DMS153 (cell line): Measurements from ENCODE around the gene ADK.

Experiments used
- DNase-seq: peaks from one replicate; lab custom pipeline; 2025; lab: John Stamatoyannopoulos, UW

ADK gene

DNA sequence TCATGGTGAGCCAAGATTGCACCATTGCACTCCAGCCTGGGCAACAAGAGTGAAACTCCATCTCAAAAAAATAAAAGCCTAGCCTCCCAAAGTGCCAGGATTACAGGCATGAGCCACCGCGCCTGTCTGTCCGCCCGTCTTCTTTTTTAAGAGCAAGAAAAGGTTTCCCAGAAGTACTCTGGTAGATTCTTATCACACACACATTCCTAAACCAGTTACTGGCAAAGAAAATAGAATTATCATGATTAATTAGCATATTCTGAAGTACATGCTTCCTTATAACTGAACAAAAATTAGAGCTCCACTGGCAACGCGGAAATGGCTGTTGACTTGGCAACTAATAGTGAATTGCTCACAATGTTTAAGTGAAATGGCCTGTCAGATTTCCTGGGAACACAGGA is 87.0 kb downstream of the ADK start:
- DNase-seq, result no peak

DNA sequence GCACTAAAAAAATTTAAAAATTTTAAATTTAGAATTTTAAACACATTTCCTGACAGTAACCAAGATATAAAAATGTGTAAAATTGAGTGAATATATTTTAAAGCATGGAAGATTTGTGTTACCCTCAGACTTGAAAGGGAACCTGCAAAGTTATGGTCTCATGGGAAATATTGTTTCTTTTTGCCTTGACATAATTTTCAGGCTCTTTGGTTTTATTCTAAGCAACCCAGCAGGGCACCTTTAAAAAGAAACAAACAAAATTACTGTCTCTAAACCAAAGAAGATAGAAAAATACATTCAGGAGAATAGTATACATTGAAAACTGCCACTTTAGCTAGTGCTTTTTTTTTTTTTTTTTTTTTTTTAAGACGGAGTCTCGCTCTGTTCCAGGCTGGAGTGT is 87.5 kb downstream of the ADK start:
- no peak for DNase-seq

DNA sequence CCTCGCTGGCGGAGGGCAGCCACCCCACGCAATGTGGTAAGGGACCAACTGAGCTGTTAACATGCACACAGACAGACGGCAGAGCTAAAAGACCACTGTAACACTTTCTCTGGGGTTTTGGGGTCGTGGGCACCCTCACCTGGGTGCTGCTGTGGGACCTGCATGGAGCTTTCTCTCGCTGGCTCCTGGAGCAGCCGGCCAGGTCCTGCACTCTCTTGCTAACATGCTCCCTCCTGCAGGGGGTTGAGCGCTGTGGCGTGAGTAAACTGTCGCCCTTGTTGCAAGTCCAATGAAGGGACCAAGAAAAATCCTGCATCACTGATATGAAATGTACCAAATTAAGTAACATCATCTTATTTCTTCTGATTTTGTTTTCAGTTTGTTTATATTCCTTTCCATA is 92.0 kb downstream of the ADK start:
- no peak for DNase-seq

DNA sequence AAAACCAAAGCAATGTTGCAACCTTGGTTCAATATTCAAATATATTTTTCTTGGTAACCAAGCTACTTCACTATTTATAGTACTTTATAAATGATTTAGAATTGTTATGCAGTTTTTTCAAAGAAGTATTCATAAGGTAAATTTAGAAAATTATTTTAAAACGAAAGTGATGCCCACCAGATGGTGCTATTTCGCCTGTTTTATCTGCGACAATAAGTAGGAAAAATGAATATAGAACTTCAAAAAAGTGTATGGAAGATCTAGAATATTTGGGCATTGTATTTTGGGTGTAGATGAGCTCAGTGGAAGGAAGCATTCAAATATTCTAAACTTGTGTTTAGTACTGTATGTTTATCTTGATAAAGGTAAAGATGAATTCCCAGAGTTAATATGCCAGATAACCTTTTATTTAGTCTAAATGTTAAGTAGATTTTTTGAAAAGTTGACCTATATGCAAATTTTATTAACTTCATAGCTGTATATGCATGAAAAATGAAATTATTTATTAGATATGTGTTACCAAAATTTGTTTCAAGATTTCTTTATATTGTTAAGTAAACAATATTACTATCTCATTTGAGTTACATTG is 93.2 kb downstream of the ADK start:
- peak; percentile 10 for DNase-seq

DNA sequence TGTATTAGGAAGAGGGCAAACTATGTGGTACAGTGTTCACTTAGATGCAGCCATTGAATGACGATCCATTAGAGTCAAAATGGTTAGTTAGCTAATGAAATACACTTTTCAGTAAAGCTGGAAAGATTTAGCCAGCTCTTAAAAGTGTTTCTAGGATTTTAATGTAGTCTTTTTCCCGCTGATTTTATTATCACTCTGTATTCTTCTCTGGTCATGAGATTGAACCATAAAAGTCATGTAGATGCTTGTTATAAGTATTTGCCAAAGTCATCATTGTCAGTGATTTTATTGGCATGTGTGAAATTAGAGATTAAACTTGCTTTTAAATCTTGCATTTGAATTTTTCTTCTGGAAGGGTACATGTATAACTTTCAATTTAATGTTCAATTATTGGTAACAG is 93.8 kb downstream of the ADK start:
- DNase-seq, result no peak

DNA sequence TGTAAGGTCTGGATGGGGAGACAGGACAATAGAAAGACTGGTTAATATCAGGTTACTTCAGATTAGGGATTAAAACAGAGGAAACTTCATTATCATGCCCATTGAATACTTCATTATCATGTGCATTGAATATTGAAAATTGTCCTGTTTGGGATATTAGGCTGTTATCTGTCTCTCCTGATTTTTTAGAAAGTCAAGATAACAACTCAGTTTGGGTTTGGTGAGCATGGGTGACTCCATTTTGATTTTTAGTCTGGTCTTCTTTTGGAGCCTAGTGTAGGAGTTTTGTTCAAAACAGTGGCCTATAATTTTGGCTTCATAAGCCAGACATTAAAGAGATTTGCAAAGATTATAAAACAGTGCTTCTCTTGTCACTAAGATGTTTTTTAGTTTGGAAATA is 95.5 kb downstream of the ADK start:
- DNase-seq, result no peak

DNA sequence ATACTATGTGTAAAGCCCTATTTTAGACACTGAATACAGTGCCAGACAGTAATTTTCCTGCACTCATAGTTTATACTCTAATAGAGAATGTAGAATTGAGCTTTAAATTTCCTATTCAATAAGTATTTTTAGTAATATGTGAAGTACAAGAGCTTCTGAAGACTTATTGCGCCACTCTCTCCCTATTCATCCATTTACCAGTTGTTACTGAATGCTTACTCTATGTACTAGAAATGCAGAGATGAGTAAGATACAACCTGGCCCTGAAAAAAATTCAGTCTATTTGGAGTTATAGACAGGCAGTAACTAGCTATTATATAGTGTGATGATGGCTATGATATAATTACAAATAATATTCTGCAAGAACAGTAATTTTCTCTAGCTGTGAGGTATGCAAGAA is 98.8 kb downstream of the ADK start:
- no peak for DNase-seq

DNA sequence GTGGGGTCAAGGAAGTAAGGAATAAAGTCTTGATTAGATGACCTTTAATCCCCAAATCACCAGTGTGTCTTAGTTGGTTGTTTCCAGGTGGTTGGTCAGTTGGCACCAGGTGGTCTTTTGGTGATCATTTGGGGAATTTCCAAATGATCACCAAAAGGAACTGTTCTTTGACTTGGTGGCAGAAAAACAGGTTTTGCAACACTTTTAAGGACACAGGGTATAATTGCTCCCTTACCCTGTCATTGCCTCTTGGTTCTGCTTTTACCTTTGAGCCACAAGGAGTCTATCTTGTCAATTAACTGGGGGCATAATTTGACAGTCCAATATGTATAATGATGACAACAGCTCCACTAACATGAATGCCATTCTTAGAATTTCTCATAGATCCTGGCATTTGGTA is 104.2 kb downstream of the ADK start:
- no peak for DNase-seq

DNA sequence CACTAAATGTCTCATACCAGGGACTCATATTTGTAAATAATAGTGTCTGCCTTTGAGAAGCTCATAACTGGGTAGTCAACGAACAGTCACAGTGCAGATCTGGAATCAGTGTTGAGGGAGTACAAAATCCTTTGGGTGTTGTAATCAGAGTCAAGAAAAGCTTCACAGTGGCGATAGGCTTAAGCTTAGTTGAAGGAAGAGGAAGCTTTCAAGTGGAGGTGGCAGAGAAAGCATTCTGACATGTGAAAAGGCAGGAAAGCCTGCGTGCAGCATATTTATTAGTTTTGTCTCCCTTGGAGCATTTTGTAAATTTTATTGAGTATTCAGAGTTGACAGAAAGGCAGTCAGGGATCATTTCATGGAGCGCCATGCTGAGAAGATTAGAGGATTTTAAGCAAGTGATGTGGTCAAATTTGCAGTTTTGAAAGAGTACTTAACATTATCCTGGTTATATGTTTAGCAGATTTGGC is 104.9 kb downstream of the ADK start:
- DNase-seq, result no peak

DNA sequence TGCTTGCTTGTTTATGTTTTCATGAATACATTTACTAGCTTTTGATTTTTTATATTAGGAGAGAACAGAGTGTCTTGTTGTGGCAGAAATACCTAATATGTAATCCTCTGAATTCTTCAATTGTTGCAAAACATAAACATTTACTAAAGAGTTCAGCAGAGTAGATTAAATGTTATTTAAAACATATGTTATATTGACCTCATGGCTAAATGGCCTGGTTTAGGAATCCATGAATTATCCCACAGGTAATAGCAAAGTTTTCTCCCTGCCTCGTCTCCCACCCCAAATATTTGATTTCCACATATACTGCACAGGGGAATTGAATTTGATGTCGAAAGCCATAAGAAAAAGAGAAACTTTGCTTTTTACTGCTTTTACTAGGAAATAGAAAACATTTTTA is 111.8 kb downstream of the ADK start:
- DNase-seq, result no peak

DNA sequence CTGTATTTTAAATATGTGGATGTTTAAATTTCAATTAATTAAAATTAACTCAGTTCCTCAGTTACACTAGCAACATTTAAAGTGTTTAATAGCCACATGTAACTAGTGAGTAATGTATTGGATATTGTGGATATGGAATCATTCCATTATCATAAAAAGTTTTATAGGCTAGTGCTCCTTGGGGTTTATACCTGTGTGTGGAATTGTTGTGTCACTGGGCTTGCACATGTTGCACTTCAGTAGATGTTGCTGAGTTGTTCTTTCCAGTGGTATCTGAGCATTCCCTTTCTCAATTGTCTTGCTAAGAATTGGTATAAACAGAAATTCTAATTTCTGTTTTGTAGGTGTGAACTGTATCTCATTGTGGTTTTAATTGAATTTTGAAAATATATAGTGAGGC is 113.0 kb downstream of the ADK start:
- no peak for DNase-seq

DNA sequence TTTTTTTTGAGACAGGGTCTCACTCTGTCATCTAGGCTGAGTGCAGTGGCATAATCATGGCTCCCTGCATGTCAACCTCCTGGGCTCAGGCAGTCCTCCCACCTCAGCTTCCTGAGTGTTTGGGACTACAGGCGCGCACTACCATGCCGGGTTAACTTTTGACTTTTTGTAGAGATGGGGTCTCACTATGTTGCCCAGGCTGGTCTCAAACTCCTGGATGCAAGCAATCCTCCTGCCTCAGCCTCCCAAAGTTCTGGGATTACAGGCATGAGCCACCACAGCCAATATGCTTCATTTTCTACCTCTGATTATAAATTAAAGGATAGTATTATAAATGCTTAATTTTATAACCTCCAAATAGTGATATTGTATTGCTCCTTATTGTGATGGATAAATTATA is 121.3 kb downstream of the ADK start:
- DNase-seq, result no peak

DNA sequence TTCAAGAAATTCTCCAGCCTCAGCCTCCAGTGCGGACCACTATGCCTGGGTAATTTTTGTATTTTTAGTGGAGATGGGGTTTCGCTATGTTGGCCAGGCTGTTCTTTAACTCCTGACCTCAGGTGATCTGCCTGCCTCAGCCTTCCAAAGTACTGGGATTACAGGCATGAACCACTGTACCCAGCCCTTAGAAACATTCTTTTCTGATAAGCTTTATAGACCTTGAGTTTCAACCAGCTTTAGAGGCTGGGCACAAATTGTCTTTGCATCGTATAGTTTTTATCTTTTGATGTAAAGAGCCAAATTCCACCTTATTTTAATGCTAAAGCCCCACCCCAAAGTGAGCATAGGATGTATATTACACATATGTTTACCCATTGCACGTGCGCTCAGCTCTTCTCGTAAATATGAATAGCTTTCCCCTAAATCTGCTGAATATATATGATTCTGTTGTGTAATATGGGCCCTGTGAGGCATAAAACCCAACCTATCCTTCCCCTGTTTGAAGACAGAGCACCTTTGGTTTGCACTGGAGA is 124.8 kb downstream of the ADK start:
- no peak for DNase-seq

DNA sequence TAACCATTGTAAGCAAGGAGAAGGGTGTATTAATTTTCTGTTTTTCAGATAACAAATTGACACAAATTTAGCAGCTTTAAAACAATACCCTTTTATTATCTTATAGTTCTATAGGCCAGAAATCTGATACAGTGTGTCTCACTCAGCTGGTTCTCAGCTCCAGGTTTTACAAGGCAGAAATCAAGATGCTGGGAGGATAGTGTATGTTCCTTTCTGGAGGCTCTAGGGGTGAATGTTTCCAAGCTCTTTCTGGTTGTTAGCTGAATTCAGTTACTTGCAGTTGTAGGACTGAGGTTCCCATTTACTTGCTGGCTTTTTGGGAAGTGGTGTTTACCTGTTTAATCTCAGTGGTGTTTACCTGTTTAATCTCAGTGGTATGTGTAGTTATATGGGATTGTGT is 125.4 kb downstream of the ADK start:
- no peak for DNase-seq

DNA sequence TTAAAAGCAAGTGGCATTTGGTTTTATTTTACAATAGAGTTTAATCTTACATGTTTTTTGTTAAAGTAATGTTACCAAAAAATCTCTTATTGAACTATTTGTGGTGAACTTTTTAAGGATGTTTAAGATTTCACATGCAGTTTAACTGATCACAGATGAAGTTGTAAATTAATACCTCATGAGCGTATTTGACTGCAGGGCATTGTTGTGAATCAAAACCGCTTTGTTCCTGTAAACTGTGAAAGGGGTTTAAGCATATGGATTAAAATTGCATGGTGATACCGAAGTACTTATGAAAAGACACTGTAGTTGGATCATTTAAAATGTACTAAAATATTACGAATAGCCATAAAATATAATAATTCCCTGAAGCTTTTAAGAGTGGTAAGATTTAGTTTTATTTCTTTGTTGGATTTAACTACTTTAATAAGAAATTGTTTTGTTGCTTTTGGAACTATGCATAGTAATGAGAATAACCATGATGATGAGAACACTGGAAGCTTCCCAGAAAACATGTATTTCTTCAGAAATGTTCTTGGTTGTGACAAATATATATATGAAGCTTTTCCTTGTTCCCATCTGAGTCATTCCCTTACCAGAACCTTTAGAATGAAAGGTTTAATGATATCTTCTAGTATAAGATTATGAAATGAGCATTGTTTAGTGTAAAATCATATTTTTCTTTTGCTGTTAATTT is 131.3 kb downstream of the ADK start:
- DNase-seq, result no peak

DNA sequence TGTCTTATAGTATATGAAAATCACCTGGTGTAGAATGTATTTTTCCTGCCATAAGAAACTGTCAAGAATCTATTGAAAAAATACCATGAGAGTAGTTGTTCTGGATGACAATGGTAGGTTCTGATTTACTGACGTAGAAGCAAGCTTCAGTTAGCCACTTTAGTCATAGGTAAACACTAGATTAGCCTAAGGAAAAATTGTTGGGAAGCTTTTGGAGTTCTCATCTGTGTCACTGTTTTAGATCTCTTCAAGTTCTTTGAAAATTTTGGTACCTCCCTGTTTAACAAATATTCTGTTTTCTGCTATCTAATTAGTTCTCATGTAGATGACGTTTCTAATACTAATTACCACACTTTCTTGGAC is 131.8 kb downstream of the ADK start:
- no peak for DNase-seq

DNA sequence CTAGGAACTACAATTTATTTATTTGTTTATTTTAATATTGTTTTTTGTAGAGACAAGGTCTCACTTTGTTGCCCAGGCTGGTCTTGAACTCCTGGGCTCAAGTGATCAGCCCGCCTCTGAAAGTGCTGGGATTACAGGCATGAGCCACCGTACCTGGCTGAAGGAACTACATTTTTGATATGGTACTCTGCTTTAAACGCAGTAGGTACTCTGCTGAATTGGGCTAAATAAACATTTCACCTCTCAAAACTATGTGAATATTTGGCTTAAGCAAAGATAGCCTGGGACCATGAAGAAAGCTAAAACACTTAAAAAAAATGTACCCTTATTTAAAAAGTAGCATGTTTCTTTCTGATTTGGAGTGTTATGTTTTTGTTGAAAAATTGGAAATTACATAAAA is 138.2 kb downstream of the ADK start:
- no peak for DNase-seq

DNA sequence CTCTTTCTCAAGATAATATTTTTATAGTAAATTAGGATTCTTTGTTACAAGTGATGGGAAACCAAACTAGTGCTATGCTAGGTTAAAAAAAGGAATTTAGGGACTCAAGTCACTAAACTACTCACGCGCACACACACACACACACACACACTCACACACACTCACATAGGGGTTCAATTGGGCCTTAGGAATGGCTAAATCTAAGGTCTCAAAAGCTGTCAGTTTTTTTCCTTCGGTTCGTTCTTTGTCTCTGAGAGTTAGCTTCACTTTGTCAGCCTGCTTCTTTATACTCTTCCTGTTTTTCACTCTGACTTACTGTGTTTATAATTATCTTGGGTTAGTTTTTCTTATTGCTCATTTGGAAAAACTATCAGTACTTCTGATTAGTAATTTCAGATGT is 138.9 kb downstream of the ADK start:
- no peak for DNase-seq

DNA sequence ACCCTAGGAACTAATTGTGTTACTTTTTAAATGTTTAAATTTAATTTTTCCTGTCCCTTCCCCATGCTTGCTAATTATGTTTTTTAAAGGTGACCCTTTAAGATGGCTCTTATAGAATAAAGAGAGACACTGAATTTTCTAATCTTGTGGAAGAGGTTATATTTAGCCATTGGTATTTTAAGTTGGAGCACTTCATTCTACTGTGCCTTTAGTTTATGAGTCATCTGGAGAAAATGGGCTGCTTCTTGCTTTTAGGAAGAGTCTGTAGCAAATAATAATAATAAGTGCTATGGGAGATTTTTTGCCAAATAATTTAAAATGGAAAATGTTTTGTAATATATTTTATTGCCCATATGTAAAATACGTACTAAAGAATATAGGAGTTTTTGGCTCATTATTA is 139.7 kb downstream of the ADK start:
- no peak for DNase-seq

DNA sequence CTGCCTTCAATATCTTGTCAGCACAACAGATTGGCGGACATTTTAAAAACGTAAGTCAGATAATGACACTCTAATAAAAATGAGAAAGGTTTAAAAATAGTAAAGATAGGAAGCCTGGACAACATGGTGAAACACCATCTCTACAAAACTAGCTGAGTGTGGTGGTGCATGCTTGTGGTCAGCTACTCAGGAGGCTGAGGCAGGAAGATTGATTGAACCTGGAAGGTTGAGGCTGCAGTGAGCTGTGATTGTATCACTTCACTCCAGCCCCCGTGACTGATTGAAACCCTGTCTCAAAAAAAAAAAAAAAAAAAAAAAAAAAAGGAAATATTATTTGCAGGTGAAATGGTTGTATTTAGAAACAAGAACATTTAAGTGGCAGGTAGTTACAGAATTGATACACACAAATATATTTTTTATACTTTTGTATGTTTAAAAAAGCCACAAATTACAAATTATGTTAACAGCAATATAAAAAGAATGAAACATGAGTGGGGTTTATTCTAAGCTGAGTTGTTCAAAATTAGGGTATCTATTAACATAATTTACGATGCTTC is 141.9 kb downstream of the ADK start:
- DNase-seq, result no peak

DNA sequence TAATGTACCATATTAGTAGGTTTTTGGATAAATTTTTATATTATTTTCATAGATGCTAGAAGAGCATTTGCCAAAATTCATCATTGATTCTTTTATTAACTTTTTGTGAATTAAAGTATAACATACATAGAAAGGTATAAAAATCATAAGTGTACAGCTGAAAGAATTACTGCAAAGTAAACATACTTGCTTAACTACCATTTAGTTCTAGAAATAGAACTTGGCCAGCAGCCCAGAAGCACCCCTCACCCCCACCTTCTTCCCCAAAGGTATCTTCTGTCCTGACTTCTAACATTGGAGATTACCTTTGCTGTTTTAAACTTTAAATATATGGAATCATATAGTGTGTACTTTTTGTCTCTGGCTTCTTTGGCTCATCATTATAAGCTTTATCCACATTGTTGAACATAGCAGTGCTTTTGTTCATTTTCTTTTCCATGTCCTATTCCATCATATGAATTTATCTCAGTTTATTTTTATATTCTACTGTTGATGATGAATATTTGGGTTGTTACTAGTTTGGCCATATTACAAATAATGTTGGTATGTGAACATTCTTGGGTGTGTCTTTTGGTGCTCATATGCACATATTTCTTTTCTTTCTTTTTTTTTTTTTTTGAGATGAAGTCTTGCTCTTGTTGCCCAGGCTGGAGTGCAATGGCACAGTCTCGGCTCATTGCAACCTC is 142.8 kb downstream of the ADK start:
- DNase-seq, result peak; percentile 67

DNA sequence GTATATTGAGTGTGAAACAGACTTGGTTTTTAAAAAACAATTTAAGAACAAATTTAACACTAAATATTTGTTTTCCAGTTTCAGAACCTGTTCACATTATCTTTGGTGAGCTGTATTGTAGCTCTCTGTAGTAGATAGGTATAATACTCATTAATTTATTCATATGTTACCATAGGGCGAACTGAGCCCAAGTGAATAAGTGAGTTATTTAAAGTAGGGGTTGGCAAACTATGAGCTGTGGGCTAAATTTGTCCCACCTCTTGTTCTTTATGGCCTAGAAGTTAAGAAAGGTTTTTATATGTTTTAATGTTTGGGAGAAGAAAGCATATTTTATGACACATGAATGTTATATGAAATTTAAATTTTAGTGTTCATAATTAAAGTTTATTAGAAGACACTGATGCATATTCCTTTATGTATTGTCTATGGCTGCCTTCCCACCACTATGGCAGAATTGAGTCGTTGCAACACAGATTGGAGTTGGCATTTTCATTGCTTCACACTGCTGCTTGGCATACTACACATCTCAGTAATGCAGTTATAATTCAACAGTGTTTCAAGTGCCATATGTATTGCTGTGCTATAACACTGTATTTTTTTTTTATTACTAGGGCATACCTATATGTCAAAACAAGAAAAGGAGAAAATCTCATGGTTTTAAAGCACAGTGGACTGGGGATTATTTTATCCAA is 146.5 kb downstream of the ADK start:
- no peak for DNase-seq
